ENCODE data around the gene ABI3BP.

DNA sequence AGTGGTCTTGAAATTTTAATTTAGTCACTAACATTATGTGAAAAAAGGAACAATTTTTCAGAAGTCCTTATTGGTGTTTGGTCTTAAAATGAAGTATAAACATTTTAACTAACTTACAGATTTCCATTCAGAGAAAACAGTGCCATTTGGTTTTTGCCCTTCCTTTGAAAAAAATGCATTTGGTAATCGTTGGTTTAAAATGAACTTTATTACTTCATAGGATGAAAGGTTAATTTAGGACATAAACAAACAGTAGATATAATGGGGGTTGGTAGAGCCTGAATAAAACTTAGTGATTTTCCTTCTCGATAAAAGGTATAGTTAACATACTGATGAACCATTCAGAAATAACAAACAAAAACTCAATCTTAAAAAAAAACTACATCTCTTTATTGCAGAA is 244.3 kb downstream of the ABI3BP start:
- TF ChIP-seq POLR2A (IDR thresholded peaks at IDR 0.05; ENCODE audit: low read depth, low read length) (no peak), TAF1 (IDR thresholded peaks at IDR 0.05; ENCODE audit: low read depth, low read length) (no peak), PAX5 (IDR thresholded peaks at IDR 0.05; ENCODE audit: insufficient read depth, low read length, severe bottlenecking) (no peak), POLR2AphosphoS5 (IDR thresholded peaks at IDR 0.05; ENCODE audit: low read depth, low read length) (no peak), POU2F2 (IDR thresholded peaks at IDR 0.05; ENCODE audit: low read depth, low read length) (no peak)
